Measurements from ENCODE around the gene KRTAP5-7.

Gene KRTAP5-7

GRCh38 chr11:71577469-71578004 lies 50.5 kb downstream of the KRTAP5-7 start:
- Histone ChIP-seq H3K36me3 (ENCODE audit: insufficient read depth) (no peaks in the 10 kb centered on the region), H3K9ac (no peak overlapping the region), H3K4me3 (IDR thresholded peaks at IDR 0.05; ENCODE audit: insufficient read depth, low read depth, low read length) (no peak overlapping the region), H3K4me1 (ENCODE audit: low read depth, poor library complexity, severe bottlenecking) (peaks cover 7% of the 10 kb centered on the region), H3K27ac (no peak overlapping the region), H3K27me3 (ENCODE audit: insufficient read depth, low read depth) (no peaks in the 10 kb centered on the region), H2AFZ (ENCODE audit: low read depth) (no peak overlapping the region), H4K20me1 (ENCODE audit: insufficient read depth) (no peaks in the 10 kb centered on the region), H3K79me2 (ENCODE audit: insufficient read depth, low read depth) (no peaks in the 10 kb centered on the region), H3K4me2 (no peak overlapping the region)
- TF ChIP-seq, protein P1, sequence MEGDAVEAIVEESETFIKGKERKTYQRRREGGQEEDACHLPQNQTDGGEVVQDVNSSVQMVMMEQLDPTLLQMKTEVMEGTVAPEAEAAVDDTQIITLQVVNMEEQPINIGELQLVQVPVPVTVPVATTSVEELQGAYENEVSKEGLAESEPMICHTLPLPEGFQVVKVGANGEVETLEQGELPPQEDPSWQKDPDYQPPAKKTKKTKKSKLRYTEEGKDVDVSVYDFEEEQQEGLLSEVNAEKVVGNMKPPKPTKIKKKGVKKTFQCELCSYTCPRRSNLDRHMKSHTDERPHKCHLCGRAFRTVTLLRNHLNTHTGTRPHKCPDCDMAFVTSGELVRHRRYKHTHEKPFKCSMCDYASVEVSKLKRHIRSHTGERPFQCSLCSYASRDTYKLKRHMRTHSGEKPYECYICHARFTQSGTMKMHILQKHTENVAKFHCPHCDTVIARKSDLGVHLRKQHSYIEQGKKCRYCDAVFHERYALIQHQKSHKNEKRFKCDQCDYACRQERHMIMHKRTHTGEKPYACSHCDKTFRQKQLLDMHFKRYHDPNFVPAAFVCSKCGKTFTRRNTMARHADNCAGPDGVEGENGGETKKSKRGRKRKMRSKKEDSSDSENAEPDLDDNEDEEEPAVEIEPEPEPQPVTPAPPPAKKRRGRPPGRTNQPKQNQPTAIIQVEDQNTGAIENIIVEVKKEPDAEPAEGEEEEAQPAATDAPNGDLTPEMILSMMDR (conservative IDR thresholded peaks at IDR 0.05; ENCODE audit: low read depth, low read length): no peak
